ENCODE data around the gene CRYBB1. TPM values are rescaled to one million over a fixed set of nuclear protein-coding genes. Genes with fewer than 3 reads are reported as not detected.

CRYBB1 gene
- total and polyA plus RNA-seq, 2 donors (not counting 3 experiments of a cell fraction or from before 2014, with no cell fraction given) = not detected

DNA sequence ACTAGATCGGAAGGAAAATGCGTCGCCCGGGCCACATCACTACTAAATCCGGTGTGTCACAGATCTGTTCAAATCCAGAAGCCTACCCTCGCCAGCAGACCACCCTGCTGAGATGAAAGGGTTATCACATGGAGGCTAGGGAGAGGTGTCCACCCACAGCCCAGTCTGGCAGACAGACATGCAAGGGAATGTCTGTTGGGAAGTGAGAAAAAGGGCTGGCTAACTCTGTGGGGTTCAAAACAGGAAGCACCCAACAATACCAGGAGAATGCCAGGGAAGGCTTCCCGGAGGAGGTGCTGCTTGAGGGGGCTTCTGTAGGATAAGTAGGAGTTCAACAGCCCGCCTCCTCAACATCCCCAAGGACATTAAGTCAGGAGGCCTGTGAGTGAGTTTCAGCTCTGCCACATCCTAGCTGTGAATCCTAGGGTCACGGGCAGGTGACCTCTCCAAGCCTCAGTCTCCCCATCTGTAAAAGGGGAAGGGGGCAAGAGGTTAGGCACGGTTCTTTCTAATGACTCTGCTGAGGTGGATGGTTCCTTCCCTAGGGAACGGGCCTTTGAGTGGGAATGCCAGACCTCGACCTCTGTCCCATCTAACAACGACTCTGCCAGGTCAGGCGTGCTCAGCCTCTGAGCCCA lies 29.0 kb downstream of the CRYBB1 start:
- TF ChIP-seq EZH2 (IDR thresholded peaks at IDR 0.05; ENCODE audit: borderline replicate concordance, low read depth, low read length, severe bottlenecking) (no peak), POLR2AphosphoS5 (IDR thresholded peaks at IDR 0.05; ENCODE audit: insufficient read depth, low read depth, low read length) (no peak), GATA2 (IDR thresholded peaks at IDR 0.05; ENCODE audit: insufficient read depth, insufficient read length, low read depth, low read length) (no peak), FOS (IDR thresholded peaks at IDR 0.05; ENCODE audit: borderline replicate concordance, insufficient read depth, low read length) (no peak), MYC (IDR thresholded peaks at IDR 0.05; ENCODE audit: low read depth, low read length) (no peak)
- TF ChIP-seq, protein P1, sequence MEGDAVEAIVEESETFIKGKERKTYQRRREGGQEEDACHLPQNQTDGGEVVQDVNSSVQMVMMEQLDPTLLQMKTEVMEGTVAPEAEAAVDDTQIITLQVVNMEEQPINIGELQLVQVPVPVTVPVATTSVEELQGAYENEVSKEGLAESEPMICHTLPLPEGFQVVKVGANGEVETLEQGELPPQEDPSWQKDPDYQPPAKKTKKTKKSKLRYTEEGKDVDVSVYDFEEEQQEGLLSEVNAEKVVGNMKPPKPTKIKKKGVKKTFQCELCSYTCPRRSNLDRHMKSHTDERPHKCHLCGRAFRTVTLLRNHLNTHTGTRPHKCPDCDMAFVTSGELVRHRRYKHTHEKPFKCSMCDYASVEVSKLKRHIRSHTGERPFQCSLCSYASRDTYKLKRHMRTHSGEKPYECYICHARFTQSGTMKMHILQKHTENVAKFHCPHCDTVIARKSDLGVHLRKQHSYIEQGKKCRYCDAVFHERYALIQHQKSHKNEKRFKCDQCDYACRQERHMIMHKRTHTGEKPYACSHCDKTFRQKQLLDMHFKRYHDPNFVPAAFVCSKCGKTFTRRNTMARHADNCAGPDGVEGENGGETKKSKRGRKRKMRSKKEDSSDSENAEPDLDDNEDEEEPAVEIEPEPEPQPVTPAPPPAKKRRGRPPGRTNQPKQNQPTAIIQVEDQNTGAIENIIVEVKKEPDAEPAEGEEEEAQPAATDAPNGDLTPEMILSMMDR (IDR thresholded peaks at IDR 0.05; ENCODE audit: extremely low read depth in 1 of 2, insufficient read depth in 1 of 2, low read depth in 1 of 2, low read length in 2 of 2) = no peak
- ChIA-PET POLR2A (no interaction called here), CTCF (interaction anchor here (1.0 to 1.1 kb wide), 2 partner anchors 13 kb away, joined by 3 read pairs; no protein-coding TSS in a partner anchor)
- H3K79me2 ChIP-seq (ENCODE audit: control insufficient read depth, insufficient read depth, low read length) = peaks cover 30% of the 10 kb centered on the region
- BruUV-seq (replicated peaks) = no TSS peak
- H4K20me1 ChIP-seq (replicated peaks; ENCODE audit: control insufficient read depth, extremely low read depth, insufficient read depth, low read length) = no peaks in the 10 kb centered on the region
- no peaks in the 10 kb centered on the region for H3K9me1 ChIP-seq (replicated peaks; ENCODE audit: control insufficient read depth, extremely low read depth, insufficient read depth, low read length)
- peak; percentile 46 for FAIRE-seq
- peaks cover 0 to under 1% of the 10 kb centered on the region in 2 experiments for H3K27me3 ChIP-seq (ENCODE audit: control insufficient read depth in 2 of 2, insufficient read depth in 2 of 2, low read length in 2 of 2)
- no peaks in the 10 kb centered on the region for H3K9me3 ChIP-seq (replicated peaks; ENCODE audit: control insufficient read depth, insufficient read depth, low read length)
- H3K4me2 ChIP-seq (ENCODE audit: insufficient read depth, low read length) = peak overlapping the region; percentile 75
- H3K36me3 ChIP-seq (ENCODE audit: control insufficient read depth in 2 of 2, extremely low read depth in 1 of 2, insufficient read depth in 2 of 2, low read length in 2 of 2) = no peaks in the 10 kb centered on the region
- peaks cover 41% of the 10 kb centered on the region for H3K4me1 ChIP-seq (ENCODE audit: control insufficient read depth, extremely low read depth, insufficient read depth, low read length)
- H3K27ac ChIP-seq (ENCODE audit: insufficient read depth, low read depth, low read length) = peak overlapping the region; percentile 60
- H2AFZ ChIP-seq (ENCODE audit: low read depth, low read length) = peak overlapping the region; percentile 41
- intact Hi-C loops (cut with micrococcal nuclease) = no loop called here
- no peak for DNase-seq (ENCODE audit: low read depth, low spot score)
- peak overlapping the region; percentile 70 for H3K9ac ChIP-seq (replicated peaks; ENCODE audit: extremely low read depth, insufficient read depth, low read length)
- dilution Hi-C loops (cut with MboI; ENCODE audit: extremely low pct_ligation_motif_present, low sequenced_read_pairs) = no loop called here
- H3K4me3 ChIP-seq (replicated peaks in 1 of 3; ENCODE audit: insufficient read depth in 1 of 3, low read depth in 1 of 3, low read length in 3 of 3) = peak overlapping the region; percentile 79 to 93 (median 82)

All from endothelial cell of umbilical vein (primary cell).